HL-60 (cell line): ENCODE data around the gene NKPD1.

Experiments used
- DNase-seq, 2 experiments: peaks; one replicate each; pipeline ENCODE4 v3.0.0-alpha.2; 2010 to 2020; ENCODE audit warnings: low read depth in 1 of 2, low spot score in 1 of 2
- H3K27ac ChIP-seq: fragments of 250-450 bp; sonication (Bioruptor Pico); replicated peaks from 2 replicates; pipeline ENCODE4 v1.5.1; 2020; ENCODE audit warnings: mild to moderate bottlenecking, moderate library complexity
- H3K27me3 ChIP-seq: fragments of 250-450 bp; sonication (Bioruptor Pico); 2 replicates; pipeline ENCODE4 v1.5.1; 2021; ENCODE audit warnings: mild to moderate bottlenecking, moderate library complexity; ENCODE audit not compliant: insufficient read depth, poor library complexity, severe bottlenecking
- H3K4me3 ChIP-seq: replicated peaks from 2 replicates; pipeline ENCODE4 v1.5.1; 2011; ENCODE audit warnings: mild to moderate bottlenecking, control low read depth, low read length; ENCODE audit not compliant: insufficient read depth
- CTCF ChIP-seq: IDR thresholded peaks from one replicate; pipeline ENCODE4 v1.5.1; 2011; ENCODE audit warnings: low read length, control low read depth, inconsistent platforms; ENCODE audit not compliant: insufficient read depth
- GABPA ChIP-seq: IDR thresholded peaks from 2 replicates; pipeline ENCODE4 v1.6.1; 2012; ENCODE audit warnings: low read depth
- POLR2AphosphoS5 ChIP-seq: IDR thresholded peaks from 2 replicates; pipeline ENCODE4 v1.6.1; 2012; ENCODE audit warnings: low read depth
- REST ChIP-seq: IDR thresholded peaks from 2 replicates; pipeline ENCODE4 v1.6.1; 2012; ENCODE audit warnings: low read depth; ENCODE audit not compliant: insufficient replicate concordance
- SPI1 ChIP-seq: IDR thresholded peaks from 2 replicates; pipeline ENCODE4 v1.6.1; 2012; ENCODE audit warnings: low read depth, mild to moderate bottlenecking, borderline replicate concordance

NKPD1 gene

GRCh38 chr19:45166723-45167252 is 6.0 kb upstream of the NKPD1 start:
- no peak for DNase-seq
- H3K4me3 ChIP-seq = no peak overlapping the region
- TF ChIP-seq GABPA (no peak), CTCF (no peak), REST (no peak), POLR2AphosphoS5 (no peak), SPI1 (no peak)
- no peak overlapping the region for H3K27ac ChIP-seq
- H3K27me3 ChIP-seq = peaks cover under 1% of the 10 kb centered on the region

- no peak overlapping the region for H3K27ac ChIP-seq
- DNase-seq = peak; percentile 74 to 86
- no peak overlapping the region for H3K4me3 ChIP-seq
- peaks cover 9% of the 10 kb centered on the region for H3K27me3 ChIP-seq
- TF ChIP-seq REST (no peak), GABPA (no peak), CTCF (no peak), SPI1 (no peak), POLR2AphosphoS5 (no peak)
Observed at GRCh38 chr19:45164577-45165335, 4.0 kb upstream of the NKPD1 start.

- no peak overlapping the region for H3K4me3 ChIP-seq
- H3K27ac ChIP-seq = no peak overlapping the region
- TF ChIP-seq SPI1 (no peak), GABPA (no peak), POLR2AphosphoS5 (no peak), CTCF (no peak), REST (no peak)
- DNase-seq = no peak
- H3K27me3 ChIP-seq = peaks cover 9% of the 10 kb centered on the region
Observed at GRCh38 chr19:45163751-45164460, 3.1 kb upstream of the NKPD1 start.
